ENCODE data around the gene CRISPLD2. TPM values are rescaled to one million over a fixed set of nuclear protein-coding genes. Genes with fewer than 3 reads are reported as not detected.
"Not testable (repeated sequence)": the region's sequence is repeated elsewhere in the genome, so short reads cannot be mapped to it uniquely, and the experiment has no call there.

CRISPLD2 gene
- total RNA-seq, 1 donor from 2014 or later, result 0.13 TPM

GRCh38 chr16:84839054-84839453, 19.3 kb downstream of the CRISPLD2 start:
- DNase-seq (ENCODE audit: low read depth, low spot score), result no peak

DNA sequence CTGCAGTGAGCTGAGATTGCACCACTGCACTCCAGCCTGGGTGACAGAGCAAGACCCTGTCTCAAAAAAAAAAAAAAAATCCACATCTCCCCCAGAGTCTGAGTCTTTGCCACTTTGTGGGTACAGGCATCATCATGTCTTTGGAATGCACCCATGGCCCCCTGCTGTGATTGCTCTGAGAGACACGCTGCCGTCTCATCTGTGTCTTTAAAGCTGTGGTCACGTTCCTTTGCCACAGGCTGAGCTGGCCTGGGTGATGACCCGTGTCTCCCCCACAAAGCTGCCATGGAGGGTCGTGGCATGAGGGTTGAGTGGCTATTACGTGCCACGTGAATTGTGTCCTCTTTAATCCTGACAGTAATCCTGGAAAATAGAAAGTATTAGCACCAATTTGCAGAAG, 20.2 kb downstream of the CRISPLD2 start:
- DNase-seq (ENCODE audit: low read depth, low spot score), result no peak

- DNase-seq (ENCODE audit: low read depth, low spot score), result no peak
Observed at GRCh38 chr16:84840687-84841627, 21.2 kb downstream of the CRISPLD2 start.

- DNase-seq (ENCODE audit: low read depth, low spot score), result no peak
Observed at GRCh38 chr16:84841787-84842300, 22.1 kb downstream of the CRISPLD2 start.

- no peak for DNase-seq (ENCODE audit: low read depth, low spot score)
Observed at GRCh38 chr16:84842516-84843148, 22.8 kb downstream of the CRISPLD2 start.

DNA sequence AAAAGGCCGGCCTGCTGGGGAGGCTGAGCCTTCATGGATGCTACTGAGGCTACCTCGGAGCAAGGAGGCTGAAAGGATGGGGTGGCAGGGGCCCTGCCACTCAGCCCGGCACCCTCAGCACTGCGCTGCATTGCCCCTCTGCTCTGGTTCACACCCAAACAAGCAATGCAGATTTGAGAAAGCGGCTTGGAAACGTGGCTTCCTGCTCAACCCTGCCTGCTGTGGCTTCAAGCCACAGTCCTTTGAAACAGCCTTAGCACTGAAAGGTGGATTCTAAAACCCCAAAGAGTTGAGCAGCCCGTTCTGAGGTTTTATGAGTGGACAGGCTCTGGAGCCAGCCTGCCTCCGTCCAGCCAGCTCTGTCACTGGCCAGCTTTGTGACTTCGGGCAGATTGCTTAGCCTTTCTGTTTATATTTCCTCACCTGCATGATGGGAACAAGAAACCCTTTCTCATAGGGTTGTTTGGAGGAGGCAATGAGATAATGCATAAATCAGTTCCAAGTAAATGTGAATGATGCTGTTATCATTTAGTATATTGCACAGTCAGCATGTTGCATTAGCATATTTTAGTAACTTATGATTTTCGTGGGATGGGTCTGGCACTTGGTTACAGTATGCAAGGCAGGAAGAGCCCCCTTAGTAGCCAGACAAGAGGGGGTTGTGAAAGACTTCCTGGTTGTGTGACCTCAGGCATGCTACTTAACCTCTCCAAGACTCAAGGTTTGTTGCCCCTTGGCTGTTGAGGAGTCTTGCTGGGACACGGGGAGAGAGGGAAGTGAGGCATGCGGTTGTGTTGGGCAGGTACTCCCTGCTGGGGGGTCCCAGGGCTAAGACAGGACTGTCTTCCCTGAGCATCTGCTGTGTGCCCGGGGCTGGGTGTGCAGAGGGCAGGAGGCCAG, 23.6 kb downstream of the CRISPLD2 start:
- no peak for DNase-seq (ENCODE audit: low read depth, low spot score)

DNA sequence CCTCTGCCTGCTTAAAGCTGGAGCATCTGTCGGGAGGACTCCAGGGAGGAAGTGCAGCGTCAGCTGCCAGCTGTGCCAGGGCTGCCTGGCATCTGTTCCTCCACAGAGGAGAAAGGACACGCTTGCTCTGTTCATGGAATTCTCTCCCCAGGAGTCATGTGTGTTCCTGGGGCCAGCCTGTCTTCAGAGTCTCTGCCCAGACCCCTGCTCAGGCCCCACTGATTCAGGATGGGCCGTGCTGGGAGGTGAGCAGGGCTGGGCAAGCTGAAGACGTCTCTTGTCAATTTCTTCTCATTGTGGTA, 24.2 kb downstream of the CRISPLD2 start:
- DNase-seq (ENCODE audit: low read depth, low spot score), result no peak

DNA sequence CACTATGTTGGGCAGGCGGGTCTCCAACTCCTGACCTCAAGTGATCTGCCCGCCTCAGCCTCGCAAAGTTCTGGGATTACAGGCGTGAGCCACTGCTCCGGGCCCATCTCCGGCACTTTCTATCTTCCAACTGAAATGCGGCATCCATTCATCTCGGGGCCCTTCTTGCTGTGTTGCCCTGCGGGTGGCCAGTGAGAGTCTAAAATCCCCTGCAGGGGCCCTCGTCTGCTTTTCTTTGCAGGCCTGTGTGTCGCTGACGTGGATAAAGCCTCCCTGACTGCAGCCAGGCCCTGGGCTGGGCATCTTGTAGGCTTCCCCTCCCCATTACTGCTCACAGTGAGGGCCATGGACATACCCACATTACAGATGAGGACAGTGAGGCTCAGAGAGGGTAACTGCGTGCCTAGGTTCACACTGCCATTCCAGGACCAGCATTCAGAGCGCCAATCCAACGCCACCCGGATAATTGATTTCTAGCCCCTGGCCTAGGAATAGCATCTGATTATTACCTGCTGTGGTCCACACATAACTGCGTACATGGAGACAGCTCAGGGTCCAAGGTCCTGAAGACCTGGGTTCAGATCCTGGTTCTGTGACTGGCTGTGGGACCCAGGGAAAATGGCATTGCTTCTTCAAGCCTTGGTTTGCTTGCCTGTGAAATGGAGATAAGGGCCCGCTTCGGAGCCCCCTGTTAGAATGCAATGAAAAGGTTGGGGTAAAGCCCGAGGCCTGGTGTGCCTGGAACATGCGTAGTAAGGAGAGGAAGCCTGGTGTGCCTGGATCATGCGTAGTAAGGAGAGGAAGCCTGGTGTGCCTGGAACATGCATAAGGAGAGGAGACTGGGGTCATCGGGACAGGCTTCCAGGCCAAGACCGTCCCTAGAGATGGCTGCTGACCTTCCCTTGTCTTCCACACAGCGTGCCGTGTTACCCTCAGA, 25.0 kb downstream of the CRISPLD2 start:
- no peak for DNase-seq (ENCODE audit: low read depth, low spot score)

- no peak for DNase-seq (ENCODE audit: low read depth, low spot score)
Observed at GRCh38 chr16:84845496-84846002, 25.8 kb downstream of the CRISPLD2 start.

DNA sequence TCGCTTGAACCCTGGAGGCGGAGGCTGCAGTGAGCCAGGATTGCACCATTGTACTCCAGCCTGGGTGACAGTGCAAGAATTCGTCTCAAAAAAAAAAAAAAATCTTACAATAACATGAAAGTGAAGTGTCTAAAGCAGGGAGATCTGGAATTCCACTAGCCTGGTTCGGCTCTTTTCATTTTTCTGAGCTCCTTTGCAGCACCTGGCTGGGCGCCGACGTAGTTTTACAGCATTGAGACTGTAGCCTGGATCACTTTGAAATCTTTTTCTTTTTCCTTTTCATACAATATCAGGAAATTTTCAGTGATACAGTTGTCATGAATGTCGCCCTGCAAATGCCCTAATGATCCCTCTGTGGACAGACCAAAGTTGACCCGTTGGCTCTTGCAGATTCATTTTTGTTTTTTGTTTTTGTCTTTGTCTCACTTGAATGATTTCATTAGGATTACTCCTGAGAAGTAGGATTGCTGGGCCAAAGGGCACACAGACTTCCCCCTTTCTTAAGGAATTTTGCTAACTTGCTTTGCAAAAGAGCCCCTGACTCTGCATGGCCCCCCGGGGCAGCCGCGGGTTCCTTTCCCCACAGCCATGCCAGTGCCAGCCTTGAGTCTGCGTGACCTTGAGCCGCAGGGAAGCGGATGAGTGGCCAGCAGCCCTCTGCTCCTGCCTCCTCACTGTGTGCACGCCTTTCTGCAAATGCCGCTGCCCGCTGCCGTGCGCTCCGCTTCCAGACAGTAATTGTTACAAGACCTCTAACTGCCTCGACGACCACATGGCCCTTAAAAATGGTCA, 28.0 kb downstream of the CRISPLD2 start:
- DNase-seq (ENCODE audit: low read depth, low spot score), result no peak

- no peak for DNase-seq (ENCODE audit: low read depth, low spot score)
Observed at GRCh38 chr16:84848986-84849634, 29.3 kb downstream of the CRISPLD2 start.

DNA sequence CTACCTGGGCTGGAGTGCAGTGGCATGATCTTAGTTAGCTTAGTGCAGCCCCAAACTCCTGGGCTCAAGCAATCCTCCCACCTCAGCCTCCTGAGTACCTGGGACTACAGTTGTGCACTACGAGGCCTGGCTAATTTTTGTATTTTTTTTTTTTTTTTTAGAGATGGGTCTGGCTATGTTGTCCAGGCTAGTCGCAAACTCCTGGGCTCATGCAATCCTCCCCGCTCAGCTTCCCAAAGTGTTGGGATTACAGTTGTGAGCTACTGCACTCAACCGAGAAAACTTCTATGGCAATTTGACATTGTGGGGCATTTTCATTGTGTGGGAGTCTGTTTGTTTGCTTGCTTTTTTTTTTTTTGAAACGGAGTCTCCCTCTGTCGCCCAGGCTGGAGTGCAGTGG, 30.0 kb downstream of the CRISPLD2 start:
- no peak for DNase-seq (ENCODE audit: low read depth, low spot score)

GRCh38 chr16:84850714-84851113, 30.9 kb downstream of the CRISPLD2 start:
- DNase-seq (ENCODE audit: low read depth, low spot score), result no peak

DNA sequence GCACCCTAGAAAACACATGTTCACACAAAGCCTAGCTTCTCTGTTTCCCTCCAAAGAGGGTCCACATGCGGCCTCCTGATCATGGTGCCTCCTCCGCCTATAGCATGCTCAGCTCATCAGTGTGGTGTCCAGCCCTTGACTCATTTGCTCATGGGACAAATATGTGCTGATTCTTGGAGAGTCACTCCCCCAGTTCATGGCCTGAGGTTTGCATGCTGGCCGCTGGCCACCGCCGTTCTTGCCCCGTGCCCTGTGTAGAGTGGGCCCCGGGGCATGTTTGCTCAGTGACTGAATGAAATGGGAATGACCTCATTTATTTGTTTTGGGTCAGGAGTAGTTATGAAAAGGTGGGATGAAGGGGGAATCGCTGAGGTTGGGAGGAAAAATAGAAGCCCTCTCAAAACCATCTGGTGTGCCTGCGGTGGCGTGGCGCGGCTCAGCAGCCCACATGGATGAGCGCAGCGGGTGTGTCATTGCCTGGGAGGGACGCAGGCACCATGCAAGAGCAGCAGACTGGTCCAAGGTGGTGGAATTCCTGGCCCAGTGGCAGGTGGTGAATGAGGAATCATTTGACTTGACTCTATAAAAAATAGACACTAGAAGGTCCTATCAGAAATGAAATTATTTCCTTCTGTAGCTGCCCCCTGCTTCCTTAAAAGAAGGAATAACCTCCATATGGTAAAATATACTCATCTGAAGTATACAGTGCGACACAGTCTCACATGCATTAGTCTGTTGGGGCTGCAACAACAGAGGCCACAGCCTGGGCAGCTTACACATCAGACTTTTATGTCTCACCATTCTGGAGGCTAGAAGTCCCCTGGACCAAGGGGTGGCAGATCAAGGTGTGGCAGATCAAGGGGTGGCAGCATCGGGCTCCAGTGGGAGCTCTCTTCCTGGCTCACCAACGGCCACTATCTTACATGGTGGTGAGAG, 31.7 kb downstream of the CRISPLD2 start:
- no peak for DNase-seq (ENCODE audit: low read depth, low spot score)

- no peak for DNase-seq (ENCODE audit: low read depth, low spot score)
Observed at GRCh38 chr16:84853534-84853933, 33.7 kb downstream of the CRISPLD2 start.

DNA sequence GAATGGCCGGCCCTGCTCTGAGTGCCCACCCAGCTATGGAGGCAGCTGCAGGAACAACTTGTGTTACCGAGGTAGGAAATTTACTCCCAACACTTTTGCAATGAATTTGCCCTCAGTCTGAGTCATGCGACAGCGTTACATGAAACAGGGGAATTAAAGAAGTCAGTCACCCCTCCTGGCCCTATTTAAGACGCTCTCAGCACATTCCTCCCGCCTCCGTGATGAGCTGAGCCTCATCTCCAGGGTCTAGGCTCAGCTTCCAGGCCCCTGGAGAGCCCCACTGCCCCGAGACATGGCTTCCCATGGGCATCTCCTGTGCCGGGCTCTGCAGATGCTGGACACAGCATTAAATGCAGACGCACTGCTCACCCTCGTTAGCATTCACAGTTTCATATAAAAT, 35.0 kb downstream of the CRISPLD2 start:
- DNase-seq (ENCODE audit: low read depth, low spot score), result no peak

- not testable (repeated sequence) for DNase-seq (ENCODE audit: low read depth, low spot score)
Observed at GRCh38 chr16:84855435-84856202, 35.8 kb downstream of the CRISPLD2 start.
